Measurements from ENCODE around the gene ADGRL3.

- TF ChIP-seq POLR2A (IDR thresholded peaks at IDR 0.05; ENCODE audit: low read length) (no peak), GATA1 (IDR thresholded peaks at IDR 0.05; ENCODE audit: low read depth, low read length) (no peak)
Measured at GRCh38 chr4:61896634-61897033, 696.5 kb downstream of the ADGRL3 start.

Data from erythroblast (primary cell).